Fibroblast of lung (primary cell): Measurements from ENCODE around the gene KRT82. TPM values are rescaled to one million over a fixed set of nuclear protein-coding genes. Genes with fewer than 3 reads are reported as not detected.

Source experiments
- DNase-seq, 2 donors: peaks; one replicate each; pipeline versions ENCODE4 v3.0.0 to v3.0.0-alpha.2; 2010; ENCODE audit warnings: low read depth in 2 of 2
- H2AFZ ChIP-seq: 2 replicates; pipeline ENCODE4 v1.5.1; 2012; ENCODE audit warnings: low read length, control low read depth, inconsistent platforms
- H3K27ac ChIP-seq: 2 replicates; pipeline ENCODE4 v1.5.1; 2011; ENCODE audit warnings: low read length, control low read depth; ENCODE audit not compliant: insufficient read depth
- H3K27me3 ChIP-seq: 2 replicates; pipeline ENCODE4 v1.5.1; 2011; ENCODE audit warnings: mild to moderate bottlenecking, low read length; ENCODE audit not compliant: control insufficient read depth, insufficient read depth
- H3K36me3 ChIP-seq: 2 replicates; pipeline ENCODE4 v1.5.1; 2011; ENCODE audit warnings: low read length; ENCODE audit not compliant: control insufficient read depth, insufficient read depth
- H3K4me1 ChIP-seq: 2 replicates; pipeline ENCODE4 v1.5.1; 2011; ENCODE audit warnings: low read length; ENCODE audit not compliant: control insufficient read depth, insufficient read depth; ENCODE audit errors: extremely low read depth
- H3K4me2 ChIP-seq: 2 replicates; pipeline ENCODE4 v1.5.1; 2011; ENCODE audit warnings: low read length, control low read depth; ENCODE audit not compliant: insufficient read depth; ENCODE audit errors: extremely low read depth
- H3K4me3 ChIP-seq, 4 experiments: fragments of 200-600 bp in 1 of 4; sonication (generic) in 1 of 4; replicated peaks in 1 of 4; 2 replicates each; pipeline ENCODE4 v1.5.1; 2011 to 2016; ENCODE audit warnings: low read length in 4 of 4, low read depth in 3 of 4, mild to moderate bottlenecking in 3 of 4, control low read depth in 2 of 4, inconsistent platforms in 1 of 4, mixed read lengths in 1 of 4; ENCODE audit not compliant: insufficient read depth in 1 of 4; ENCODE audit errors: control extremely low read depth in 1 of 4
- H3K79me2 ChIP-seq: 2 replicates; pipeline ENCODE4 v1.5.1; 2012; ENCODE audit warnings: mild to moderate bottlenecking, low read length, inconsistent platforms; ENCODE audit not compliant: control insufficient read depth, insufficient read depth
- H3K9ac ChIP-seq: 2 replicates; pipeline ENCODE4 v1.5.1; 2011; ENCODE audit warnings: mild to moderate bottlenecking, low read length, control low read depth; ENCODE audit not compliant: insufficient read depth
- H3K9me3 ChIP-seq: 2 replicates; pipeline ENCODE4 v1.5.1; 2012; ENCODE audit warnings: low read depth, low read length; ENCODE audit not compliant: control insufficient read depth, insufficient read depth
- H4K20me1 ChIP-seq: 2 replicates; pipeline ENCODE4 v1.5.1; 2011; ENCODE audit warnings: low read length; ENCODE audit not compliant: control insufficient read depth, insufficient read depth; ENCODE audit errors: extremely low read depth
- EZH2 ChIP-seq: IDR thresholded peaks from 2 replicates; pipeline ENCODE4 v1.5.1; 2012; ENCODE audit warnings: low read length, control low read depth, mild to moderate bottlenecking; ENCODE audit errors: missing control alignments
- polyA plus RNA-seq, 2 donors: library from polyadenylated mRNA; depleted of rRNA in 1 of 2; stranded (reverse) in 1 of 2; unstranded in 1 of 2; fragments of >200 nt; gene quantifications; 2 replicates each; pipeline ENCODE4 v1.2.1, GENCODE V29; 2011 to 2012; ENCODE audit warnings: missing spikeins in 1 of 2
- total RNA-seq: library from RNA; depleted of rRNA; stranded (reverse); fragments of >200 nt; gene quantifications from 2 replicates; pipeline ENCODE4 v1.2.1, GENCODE V29; 2014
- TF ChIP-seq, protein P1 (sequence below), 2 donors: IDR thresholded peaks in 1 of 2; conservative IDR thresholded peaks in 1 of 2; 1 replicate in 1 of 2; 2 replicates in 1 of 2; pipeline ENCODE4 v1.5.1; 2011 to 2012; ENCODE audit warnings: low read length in 2 of 2, control low read depth in 1 of 2, inconsistent platforms in 1 of 2, low read depth in 1 of 2, mild to moderate bottlenecking in 1 of 2

Gene KRT82
- total and polyA plus RNA-seq, 2 donors (not counting 1 experiment from before 2014, with no cell fraction given): not detected

DNA sequence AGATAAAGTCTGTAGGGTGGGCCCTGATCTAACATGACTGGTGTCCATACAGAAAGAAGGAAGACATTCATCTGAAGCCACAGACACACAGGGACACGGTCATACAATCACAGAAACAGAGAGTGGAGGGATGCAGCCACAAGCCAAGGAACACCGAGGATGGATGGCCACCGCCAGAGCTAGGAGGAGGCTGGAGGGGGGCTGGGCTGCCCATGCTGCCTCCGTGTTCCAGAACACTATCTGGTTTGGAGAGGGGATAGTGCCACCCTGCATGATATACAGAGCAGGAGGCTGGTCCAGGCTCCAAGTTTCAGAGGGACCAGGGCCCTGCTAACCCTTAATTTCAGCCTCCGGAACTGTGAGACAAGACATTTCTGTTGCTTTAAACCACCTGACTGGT is 19.3 kb upstream of the KRT82 start:
- Histone ChIP-seq H4K20me1 (no peaks in the 10 kb centered on the region), H3K36me3 (no peaks in the 10 kb centered on the region), H3K27ac (no peak overlapping the region), H3K4me3 (no peak overlapping the region), H3K79me2 (no peaks in the 10 kb centered on the region), H3K9ac (no peak overlapping the region), H3K4me2 (no peak overlapping the region), H3K4me1 (no peaks in the 10 kb centered on the region), H2AFZ (no peak overlapping the region), H3K9me3 (no peaks in the 10 kb centered on the region), H3K27me3 (peaks cover 6% of the 10 kb centered on the region)
- DNase-seq: no peak
- no peak for TF ChIP-seq EZH2
- TF ChIP-seq, protein P1, sequence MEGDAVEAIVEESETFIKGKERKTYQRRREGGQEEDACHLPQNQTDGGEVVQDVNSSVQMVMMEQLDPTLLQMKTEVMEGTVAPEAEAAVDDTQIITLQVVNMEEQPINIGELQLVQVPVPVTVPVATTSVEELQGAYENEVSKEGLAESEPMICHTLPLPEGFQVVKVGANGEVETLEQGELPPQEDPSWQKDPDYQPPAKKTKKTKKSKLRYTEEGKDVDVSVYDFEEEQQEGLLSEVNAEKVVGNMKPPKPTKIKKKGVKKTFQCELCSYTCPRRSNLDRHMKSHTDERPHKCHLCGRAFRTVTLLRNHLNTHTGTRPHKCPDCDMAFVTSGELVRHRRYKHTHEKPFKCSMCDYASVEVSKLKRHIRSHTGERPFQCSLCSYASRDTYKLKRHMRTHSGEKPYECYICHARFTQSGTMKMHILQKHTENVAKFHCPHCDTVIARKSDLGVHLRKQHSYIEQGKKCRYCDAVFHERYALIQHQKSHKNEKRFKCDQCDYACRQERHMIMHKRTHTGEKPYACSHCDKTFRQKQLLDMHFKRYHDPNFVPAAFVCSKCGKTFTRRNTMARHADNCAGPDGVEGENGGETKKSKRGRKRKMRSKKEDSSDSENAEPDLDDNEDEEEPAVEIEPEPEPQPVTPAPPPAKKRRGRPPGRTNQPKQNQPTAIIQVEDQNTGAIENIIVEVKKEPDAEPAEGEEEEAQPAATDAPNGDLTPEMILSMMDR (conservative IDR thresholded peaks at IDR 0.05 in 1 of 2, IDR thresholded peaks at IDR 0.05 in 1 of 2; ENCODE audit: low read depth in 1 of 2, low read length in 2 of 2): no peak

DNA sequence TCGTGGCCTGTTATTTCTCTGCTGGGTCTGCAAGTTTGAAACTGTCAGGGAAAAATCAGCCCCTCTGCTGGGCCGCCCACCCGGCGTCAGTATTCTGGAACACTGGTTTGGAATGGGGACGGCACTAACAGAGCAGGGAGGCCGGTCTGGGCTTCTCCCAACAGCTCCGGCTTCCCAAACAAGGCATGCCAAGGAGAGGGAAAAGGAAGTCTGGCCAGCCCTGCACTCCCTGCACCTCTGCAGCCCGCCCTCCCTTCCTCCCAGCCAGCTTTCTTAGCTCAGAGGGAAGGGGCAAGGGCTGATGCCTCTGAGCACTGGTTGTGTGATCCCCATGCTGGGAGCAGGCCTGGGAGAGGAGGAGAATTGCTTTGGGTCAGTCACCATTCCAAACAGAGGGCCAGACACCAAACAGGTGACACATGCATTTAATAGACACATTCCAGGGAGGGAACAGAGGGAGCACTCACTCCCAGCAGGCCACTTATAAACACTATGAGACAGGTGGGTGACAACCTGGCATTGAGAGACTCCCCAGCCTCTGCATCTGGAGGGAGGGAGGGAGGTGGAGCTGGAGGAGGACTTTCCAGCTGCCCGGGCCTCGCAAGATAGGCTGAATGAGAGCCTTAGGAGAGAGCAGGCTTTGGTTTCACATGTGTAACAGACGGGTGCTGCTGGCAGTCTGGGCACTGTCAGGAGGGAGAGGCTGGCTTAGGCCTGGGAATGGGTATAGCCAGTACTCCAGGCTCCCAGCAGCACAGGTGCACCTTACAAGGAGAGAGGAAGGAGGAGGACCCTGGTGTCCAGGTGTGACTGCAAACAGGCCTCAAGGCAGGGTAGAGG is 17.7 kb upstream of the KRT82 start:
- DNase-seq: no peak
- no peaks in the 10 kb centered on the region for H3K9me3 ChIP-seq
- no peak overlapping the region for H3K9ac ChIP-seq
- no peak for TF ChIP-seq EZH2
- TF ChIP-seq, protein P1 (conservative IDR thresholded peaks at IDR 0.05 in 1 of 2, IDR thresholded peaks at IDR 0.05 in 1 of 2; ENCODE audit: low read depth in 1 of 2, low read length in 2 of 2): no peak
- H4K20me1 ChIP-seq: no peaks in the 10 kb centered on the region
- no peaks in the 10 kb centered on the region for H3K79me2 ChIP-seq
- peaks cover 6% of the 10 kb centered on the region for H3K27me3 ChIP-seq
- no peak overlapping the region for H3K27ac ChIP-seq
- no peak overlapping the region for H2AFZ ChIP-seq
- H3K4me2 ChIP-seq: no peak overlapping the region
- no peak overlapping the region for H3K4me3 ChIP-seq
- H3K36me3 ChIP-seq: no peaks in the 10 kb centered on the region
- no peaks in the 10 kb centered on the region for H3K4me1 ChIP-seq

DNA sequence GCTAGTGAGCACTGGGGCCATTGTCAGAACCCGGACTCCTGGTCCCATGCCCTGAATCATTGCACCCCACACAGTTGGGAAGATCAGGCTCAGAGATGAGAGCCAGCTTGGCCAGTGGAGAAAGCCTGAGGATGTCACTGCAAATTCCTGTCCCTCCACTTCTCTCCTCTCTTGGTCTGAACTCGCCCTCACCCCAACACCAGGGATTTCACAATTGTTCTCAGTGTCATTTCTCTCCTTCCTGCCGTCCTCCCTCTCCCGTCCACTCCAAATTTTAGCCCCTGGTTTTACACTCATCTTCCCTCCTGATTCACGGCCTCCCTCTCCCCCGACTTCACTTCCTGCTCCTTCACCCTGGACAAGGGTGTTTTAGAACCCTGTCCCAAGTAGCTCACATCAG is 16.9 kb upstream of the KRT82 start:
- Histone ChIP-seq H3K27ac (no peak overlapping the region), H3K36me3 (no peaks in the 10 kb centered on the region), H3K9me3 (no peaks in the 10 kb centered on the region), H3K27me3 (peaks cover 6% of the 10 kb centered on the region), H2AFZ (no peak overlapping the region), H3K79me2 (no peaks in the 10 kb centered on the region), H3K9ac (no peak overlapping the region), H3K4me3 (no peak overlapping the region), H3K4me2 (no peak overlapping the region), H3K4me1 (no peaks in the 10 kb centered on the region), H4K20me1 (no peaks in the 10 kb centered on the region)
- DNase-seq: no peak
- TF ChIP-seq, protein P1 (conservative IDR thresholded peaks at IDR 0.05 in 1 of 2, IDR thresholded peaks at IDR 0.05 in 1 of 2; ENCODE audit: low read depth in 1 of 2, low read length in 2 of 2): no peak
- TF ChIP-seq EZH2: no peak
